HG02610 (cell line): ENCODE data around the gene HOMER3.
"Not testable (repeated sequence)": the region's sequence is repeated elsewhere in the genome, so short reads cannot be mapped to it uniquely, and the experiment has no call there.

Source experiments
- ATAC-seq: cut with Tn5 transposase; IDR thresholded peaks from one replicate; pipeline ENCODE4 v1.9.1; 2021; ENCODE audit warnings: mild to moderate bottlenecking, moderate library complexity; ENCODE audit not compliant: unreplicated experiment

Gene HOMER3

DNA sequence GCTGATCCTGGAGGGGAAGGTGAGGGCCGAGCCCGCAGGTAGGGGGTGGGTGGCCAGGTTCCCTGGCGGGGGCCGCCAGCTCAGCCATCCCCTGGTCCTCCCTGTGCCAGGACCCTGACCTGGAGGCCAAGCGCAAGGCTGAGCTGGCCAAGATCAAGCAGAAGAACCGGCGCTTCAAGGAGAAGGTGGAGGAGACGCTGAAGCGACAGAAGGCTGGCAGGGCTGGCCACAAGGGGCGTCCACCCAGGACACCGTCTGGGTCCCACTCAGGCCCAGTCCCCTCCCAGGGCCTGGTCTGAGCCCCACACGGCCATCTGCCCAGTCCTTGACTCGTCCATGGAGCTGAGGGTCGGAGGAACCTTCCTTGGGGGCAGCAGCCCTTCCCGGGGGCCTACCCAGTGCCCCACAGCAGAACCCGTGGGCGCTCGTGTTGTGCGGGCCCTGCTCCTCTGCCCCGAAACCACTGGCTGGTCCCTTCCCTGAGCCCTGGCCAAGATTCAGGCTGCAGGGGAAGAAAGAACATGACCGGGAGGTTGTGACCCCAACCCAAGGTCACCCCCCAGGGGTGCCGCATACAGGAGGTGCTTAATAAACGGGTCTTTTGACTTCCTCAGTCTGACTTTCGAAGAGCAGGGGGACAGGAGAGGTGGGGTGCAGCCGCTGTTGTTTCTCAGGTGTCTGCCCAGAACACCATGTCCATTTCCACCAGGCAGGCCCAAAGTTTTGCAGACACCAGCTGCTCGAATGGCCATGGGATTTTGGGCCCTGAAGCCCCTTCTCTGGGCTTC, 12.8 kb downstream of the HOMER3 start:
- no peak for ATAC-seq

DNA sequence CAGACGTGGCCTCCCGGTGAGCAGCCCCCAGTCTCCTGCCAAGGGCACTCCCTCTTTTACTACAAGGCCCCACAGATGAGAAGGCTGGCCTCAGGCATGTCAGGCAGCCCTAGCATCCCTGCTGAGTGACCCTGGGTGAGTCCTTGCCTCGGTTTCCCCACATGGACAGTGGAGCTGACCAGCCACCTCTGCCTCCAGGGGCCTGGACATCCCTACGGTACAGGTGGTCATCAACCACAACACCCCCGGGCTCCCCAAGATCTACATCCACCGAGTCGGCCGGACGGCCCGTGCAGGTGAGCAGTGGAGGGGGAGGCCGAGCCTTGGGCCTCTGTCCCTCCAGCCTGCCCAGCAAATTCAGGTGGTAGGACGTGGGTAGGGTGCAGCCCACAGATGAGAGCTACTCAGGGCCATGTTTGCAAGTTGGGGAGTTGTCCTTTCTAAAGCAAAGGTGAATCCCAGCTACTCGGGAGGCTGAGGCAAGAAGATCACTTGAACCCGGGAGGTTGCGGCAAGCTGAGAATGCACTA, 16.3 kb downstream of the HOMER3 start:
- no peak for ATAC-seq

DNA sequence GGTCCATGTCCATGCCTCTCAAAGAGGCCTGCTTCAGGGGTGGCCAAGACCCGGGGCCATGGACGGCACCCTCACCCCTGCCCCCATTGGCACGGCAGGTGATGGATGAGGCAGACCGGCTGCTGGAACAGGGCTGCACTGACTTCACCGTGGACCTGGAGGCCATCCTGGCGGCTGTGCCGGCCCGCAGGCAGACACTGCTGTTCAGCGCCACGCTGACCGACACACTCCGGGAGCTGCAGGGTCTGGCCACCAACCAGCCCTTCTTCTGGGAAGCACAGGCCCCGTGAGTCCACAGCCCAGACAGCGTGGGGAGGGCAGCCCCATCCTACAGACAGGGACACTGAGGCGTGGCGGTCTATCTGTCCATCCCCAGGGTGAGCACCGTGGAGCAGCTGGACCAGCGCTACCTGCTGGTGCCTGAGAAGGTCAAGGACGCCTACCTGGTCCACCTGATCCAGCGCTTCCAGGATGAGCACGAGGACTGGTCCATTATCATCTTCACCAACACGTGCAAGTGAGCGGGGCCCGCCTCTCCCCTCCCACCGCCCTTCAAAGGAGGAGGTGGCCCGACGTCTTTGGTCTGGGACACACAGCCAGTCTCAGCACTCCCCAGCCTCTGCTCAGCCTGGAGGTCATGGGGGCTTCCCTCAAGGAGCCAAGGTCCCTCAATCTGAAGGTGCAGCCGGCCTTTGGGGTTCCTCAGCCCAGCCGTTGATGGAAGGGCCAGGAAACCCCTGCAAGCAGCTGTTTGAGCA, 18.6 kb downstream of the HOMER3 start:
- no peak for ATAC-seq

DNA sequence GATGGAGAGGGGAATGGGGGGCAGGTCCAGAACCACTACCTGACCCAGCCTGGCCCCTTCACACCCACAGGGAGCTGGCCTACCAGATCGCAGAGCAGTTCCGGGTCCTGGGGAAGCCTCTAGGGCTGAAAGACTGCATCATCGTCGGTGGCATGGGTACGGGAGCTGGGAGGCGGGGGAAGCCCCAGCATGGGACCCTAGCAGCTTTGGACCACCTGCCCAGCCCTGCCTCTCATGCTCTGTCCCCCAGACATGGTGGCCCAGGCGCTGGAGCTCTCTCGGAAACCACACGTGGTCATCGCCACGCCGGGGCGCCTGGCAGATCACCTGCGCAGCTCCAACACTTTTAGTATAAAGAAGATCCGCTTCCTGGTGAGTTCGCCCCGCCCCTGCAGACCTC, 19.4 kb downstream of the HOMER3 start:
- ATAC-seq: no peak

DNA sequence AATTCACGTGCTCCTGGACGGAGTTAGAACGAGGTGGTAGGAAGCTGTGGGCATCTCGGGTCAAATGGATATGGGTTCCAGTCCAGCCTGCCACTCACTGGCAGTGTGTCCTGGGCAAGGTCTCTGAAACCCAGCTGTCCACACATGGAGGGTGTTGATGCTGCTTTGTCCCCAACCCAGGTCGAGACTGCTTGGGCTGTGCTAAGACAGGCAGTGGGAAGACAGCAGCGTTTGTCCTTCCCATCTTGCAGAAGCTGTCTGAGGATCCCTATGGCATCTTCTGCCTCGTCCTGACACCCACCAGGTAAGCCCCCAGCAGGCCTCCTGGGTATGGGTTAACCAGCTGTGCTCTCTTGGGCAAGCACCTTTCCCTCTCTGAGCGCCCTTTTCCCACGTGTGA, 20.6 kb downstream of the HOMER3 start:
- no peak for ATAC-seq

DNA sequence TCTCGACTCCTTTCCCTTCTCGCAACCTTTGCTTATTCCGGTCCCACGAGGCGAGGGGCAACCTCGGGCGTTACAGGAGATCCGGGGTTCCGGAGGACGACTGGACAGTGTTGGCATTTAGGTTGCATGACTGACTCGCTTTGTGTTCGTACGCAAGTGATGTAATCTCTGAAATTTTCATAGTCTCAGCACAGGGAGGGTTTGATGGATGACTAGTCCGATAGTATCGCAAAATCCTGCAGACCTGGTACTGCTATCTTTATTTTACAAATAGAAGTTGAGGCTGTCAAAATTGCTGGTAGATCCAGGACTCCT, 21.2 kb downstream of the HOMER3 start:
- ATAC-seq: peak; percentile 4

DNA sequence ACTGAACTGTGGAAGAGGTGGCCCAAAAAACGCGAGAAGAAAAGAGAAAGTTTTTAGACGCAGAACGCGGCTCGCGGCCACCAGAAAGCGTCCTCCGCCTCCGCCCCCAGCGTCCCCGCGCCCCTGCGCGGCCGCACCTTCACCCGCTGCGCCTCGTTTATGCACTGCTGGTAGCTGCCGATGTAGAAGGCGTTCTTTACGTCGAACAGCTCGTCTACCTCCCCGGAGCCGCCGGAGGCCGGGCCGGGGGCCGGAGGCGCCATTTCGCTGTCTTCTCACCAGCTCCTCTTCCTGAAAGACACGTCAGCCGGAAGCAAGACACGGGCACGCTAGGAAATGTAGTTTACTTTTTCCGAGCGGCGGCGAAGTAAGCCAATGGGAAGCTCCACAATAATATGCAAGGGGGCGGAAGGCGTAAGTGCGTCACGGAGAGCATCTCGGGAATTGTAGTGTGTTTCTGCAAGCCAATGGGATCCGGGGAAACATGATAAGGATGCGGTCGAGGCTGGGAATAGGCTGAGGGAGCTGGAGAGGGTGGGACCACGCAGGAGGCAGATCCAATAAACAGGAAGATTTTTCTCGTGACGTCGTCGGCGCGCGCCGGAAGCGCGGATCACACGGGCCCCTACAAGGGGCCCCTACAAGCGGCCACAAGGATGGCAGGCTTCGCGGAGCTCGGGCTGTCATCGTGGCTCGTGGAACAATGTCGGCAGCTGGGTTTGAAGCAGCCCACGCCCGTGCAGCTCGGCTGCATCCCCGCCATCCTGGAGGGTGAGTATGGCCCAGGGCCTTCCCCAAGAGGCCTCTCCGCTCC, 21.7 kb downstream of the HOMER3 start, which contains the start of the genes COPE and DDX49:
COPE (minus strand) TSS at position 302 of the 814 bp plus-strand sequence; CDS start at position 263, 39 bp downstream.
DDX49 (plus strand) TSS at position 630 of the 814 bp plus-strand sequence; CDS start at position 657, 27 bp downstream.
- ATAC-seq: peak; percentile 90

DNA sequence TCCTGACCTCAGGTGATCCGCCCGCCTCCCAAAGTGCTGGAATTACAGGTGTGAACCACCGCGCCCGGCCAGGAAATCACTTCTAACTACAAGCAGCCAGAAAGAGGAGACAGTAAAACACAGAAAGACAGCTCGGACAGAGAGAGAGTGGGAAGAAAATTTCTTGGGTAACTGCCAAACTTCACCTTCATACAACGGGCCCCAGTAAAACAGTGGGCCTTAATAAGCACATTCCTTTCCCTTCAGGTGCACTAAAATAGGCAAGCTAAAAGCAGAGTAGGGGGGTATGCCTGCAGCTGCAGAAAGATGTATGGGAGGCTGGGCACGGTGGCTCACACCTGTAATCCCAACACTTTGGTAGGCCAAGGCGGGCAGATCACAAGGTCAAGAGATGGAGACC, 23.4 kb downstream of the HOMER3 start:
- ATAC-seq: not testable (repeated sequence)

DNA sequence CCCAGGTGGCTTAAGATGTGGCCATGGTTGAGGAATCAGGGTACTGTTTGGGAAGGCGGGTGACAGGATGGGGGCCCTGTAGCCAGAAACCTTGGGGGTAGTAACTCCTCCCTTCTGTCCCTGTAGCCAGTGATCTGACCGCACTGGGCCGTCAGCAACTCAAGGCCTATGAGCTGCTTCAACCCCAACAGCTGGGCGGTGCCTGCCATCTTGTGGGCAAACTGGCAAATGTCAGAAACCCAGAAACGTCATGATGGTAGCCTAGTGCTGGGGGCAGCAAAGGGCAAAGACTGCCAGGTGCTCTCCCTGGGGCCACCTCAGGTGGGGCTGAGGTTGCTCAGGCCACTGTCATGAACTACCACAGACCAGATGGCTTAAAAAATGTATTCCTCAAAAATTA, 25.4 kb downstream of the HOMER3 start:
- no peak for ATAC-seq

DNA sequence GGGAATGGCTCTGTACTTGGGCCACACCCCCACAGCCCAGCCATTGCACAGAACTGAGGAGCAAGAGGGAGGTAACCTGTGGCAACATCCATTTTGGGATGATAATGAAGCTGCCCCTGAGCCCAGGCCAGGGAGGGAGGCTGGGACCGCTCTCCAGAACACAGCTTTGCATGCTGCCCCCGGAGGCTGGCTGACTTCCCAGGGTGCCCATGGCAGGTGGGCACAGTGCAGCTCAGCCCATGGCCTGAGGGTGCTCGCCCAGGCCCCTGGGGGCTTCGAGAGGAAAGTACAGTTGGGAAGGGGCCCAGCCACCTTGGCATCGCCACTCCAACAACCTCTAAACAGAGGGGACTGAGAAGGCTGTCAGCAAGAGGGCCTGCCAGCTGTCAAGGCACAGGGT, 27.6 kb downstream of the HOMER3 start:
- ATAC-seq: no peak

DNA sequence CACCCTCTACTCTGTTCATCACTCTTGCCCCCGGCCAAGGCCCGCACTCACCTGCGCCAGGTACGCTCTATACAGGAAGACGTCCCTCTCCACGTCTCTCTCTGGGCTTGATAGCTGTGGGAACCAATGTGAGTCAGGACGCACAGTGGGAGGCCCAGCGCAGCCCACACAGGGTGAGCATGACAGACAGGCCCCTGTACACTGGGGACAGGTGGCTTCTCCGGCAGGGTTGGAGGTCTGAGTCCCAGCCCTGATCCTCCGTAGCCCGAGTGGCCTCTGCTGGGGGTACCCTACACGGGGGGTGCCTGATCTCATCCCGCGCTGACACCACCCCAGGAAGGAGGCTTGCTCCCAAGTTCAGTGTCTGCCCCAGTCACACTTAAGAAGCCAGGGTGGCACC, 28.1 kb downstream of the HOMER3 start:
- ATAC-seq: no peak

DNA sequence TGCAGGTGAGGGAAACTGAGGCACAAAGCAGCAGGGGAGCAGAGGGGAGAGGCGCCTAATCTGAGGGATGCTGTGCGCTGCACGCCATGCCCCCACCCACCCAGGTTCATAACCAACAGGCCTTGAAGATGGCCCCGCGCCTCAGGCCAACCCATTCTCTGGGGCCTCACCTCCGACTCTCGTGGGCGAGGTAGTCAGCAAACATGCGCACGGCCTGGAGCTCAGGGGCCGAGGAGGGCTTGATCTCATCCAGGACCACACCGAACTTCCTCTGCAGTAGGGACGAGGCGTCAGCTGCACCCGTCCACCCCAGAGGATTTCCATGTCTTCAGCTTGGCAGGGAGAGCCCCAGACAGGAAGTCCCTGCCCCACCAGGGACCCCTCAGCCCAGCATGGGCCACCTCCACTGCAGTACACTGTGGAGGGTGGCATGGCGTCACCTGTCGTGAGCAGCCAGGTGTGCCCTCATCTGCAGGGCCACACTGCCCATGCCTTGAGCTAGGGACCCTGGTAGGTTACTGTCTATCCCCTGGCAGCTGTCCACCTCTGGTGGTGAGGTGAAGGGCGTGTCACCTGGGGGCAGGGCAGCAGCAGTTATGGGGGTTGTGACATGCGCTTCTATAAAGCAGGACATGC, 30.1 kb downstream of the HOMER3 start:
- ATAC-seq: no peak

DNA sequence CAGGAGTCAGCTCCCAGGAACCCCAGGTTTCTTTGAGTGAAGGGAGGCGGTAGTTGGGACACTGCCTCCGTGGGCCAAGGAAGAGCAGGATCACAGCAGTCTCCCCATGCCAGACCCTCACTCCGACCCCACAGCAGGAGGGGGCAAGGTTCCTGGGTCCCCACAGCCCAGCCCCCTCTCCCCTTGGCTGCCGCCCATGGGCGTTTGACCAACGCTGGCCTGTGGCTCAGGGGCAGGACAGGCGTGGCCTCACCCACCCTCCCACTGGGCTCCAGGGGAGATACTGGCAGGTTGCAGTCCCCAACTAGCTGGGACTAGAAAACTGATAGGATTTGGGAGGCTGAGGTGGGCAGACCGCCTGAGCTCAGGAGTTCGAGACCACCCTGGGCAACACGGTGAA, 31.0 kb downstream of the HOMER3 start:
- no peak for ATAC-seq

DNA sequence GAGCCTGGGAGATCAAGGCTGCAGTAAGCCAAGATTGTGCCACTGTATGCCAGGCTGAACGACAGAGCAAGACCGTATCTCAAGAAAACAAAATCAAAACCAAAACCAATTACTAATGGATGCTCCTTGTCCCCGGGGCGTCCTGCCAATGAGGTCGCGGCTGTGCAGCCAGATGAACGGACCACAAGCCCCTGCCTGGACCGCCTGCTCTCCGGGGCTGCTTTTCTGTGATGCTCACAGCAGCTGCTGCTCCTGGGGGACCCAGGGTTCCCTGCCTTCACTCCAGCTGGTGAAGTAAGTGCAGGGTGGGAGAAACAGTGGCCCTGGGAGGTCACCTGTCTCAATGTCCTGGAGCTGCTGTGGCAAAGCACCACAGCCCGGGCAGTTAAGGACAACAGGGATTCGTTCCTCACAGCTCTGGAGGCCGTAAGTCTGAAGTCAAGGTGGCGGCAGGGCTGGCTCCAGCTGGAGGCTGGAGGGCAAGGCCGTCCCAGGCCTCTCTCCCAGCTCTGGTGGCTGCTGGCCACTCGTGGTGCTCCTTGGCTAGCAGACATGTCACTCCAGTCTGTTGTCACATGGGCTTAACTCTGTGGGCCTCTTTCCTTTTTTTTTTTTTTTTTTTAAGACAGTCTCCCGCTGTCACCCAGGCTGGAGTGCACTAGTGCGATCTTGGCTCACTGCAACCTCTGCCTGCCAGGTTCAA, 31.9 kb downstream of the HOMER3 start:
- no peak for ATAC-seq

DNA sequence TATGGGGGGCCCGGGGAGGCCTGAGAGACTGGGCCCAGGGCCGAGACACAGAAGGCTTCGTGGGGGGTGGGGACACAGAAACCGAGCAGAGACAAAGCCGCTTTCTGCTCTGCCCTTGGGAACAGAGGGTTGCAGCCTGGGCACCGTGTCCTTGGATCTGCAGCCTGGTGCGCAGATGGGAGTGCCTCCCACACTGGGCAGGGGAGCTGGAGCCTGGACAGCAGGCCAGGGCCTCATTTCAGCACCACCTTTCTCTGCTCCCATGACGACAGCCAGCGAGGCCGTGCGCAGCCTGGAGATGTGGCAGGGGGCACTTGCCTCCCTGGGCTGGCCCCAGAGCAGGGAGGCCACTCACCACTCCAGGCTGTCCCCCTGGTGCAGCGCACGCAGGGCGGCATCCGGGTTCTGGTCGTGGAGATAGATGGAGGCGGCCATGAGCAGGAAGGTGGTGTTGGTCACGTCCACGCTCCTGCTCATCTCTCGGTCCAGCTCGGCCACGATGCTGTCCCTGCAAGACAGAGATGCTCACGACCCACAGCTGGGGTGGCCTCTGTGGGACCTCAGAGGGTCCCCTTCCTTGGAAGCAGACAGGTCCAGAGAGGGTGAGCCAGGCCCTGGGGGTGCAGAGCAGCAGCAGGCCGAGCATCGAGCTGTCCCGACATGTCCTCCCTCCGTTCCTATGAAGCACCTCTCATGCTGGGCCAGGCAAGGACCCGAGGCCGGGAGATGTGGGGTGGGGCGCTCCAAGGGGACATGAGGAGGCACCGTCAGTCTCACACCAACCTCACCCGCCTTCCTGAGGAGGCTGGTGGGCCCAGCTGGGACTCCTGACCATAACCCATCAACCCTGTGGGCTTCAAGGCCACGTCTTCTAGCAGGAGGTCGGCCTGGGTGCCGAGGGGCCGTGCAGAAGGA, 34.2 kb downstream of the HOMER3 start:
- ATAC-seq: no peak

DNA sequence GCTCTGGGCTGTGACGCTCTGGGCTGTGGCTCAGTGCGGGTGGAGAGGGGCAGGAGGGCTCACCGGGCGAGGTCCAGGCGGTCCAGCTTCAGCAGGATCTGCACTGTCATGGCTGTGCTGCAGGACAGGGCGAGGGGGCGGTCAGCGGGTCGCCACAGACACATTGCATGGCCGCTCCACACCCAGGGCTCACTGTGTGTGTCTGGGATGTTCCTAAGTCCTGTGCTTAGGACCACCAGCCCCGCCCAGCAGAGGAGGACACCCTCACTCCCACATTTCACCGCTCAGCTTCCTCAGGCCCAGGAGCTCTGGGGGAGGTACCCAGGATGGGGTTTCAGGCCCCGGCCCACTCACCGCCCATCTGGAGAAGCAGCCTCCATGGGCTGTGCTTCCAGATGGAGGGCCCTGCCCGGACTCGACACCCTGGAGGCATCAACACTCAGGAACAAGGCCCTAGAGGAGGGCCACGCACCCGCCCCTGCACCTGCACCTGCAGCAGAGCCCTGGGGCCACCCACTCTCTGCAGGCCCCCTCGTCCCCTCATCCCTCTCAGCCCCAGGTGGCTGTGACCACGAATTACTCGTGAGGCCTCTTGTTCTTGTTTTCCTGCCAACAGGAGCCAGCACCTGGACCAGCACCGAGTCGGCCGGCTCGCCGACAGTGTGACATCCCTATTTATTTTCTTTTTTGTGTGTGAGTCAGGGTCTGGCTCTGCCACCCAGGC, 35.3 kb downstream of the HOMER3 start:
- ATAC-seq: no peak

DNA sequence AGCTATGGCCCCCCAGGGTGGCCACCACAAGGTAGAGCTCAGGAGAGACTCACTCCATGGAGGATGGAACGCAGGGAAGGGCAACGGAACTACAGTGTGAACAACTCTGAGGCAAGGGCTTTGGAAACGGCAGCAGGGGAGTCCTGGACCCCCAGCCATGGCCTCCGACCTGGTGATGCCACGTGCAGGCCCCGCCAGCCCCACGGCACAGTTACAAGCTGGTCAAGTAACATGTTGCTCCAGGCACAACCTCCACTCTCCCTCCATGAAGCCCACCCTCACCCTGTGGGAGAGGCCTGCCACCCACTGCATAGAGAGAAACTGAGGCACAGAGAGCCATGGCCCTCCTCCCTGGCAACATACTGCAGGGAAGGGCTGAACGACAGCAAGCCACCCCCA, 36.0 kb downstream of the HOMER3 start:
- ATAC-seq: no peak

DNA sequence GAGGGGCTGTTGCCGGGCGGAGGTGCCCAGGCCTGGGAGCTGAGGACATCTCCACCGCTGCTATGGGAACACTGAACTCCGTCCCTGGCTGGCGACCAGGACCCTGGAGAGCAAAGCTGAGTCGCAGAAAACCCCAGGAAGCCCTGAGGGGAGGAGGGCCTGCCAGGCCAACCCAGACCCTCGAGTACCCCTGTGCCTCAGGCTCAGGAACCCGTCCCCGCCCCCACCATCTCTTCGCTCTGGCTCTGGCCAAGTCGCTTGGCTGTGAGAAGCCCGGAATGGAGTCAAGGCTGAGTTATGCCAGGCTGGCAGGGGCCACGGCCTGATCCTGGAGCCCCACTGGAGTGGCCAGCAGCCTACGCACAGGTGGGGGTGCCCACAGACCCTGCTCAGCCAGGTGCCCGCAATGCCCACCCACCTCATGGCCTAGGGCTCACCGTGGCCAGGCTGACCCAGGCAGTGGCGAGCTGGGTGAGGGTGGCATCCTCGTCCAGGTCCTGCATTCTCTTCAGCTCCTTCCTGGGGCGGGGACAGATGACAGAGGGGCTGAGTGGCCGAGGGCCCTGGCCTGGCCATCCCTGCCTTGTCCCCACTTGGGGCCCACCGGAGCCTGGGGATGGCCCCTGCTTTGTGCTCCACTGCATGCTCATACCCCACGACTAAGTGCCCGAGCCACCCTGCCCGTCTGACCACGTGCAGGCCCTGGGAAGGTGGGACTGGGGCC, 36.5 kb downstream of the HOMER3 start:
- no peak for ATAC-seq
